Thyroid gland (tissue), 4 donors: Measurements from ENCODE around the gene ALOX15B. TPM values are rescaled to one million over a fixed set of nuclear protein-coding genes. Genes with fewer than 3 reads are reported as not detected.

Experiments used
- DNase-seq, 2 donors: peaks; one replicate each; pipeline ENCODE4 v3.0.0-alpha.2; 2019
- H3K27ac ChIP-seq, 3 donors: fragments of 200-600 bp; sonication (generic); 1 replicate in 2 of 3; 2 replicates in 1 of 3; pipeline ENCODE4 v1.5.1; 2016 to 2019; ENCODE audit warnings: mild to moderate bottlenecking in 1 of 3, moderate library complexity in 1 of 3
- H3K27me3 ChIP-seq: fragments of 200-600 bp; sonication (generic); one replicate; pipeline ENCODE4 v1.5.1; 2019
- H3K36me3 ChIP-seq, 2 donors: fragments of 200-600 bp; sonication (generic); one replicate each; pipeline ENCODE4 v1.5.1; 2016 to 2019
- H3K4me1 ChIP-seq, 2 donors: fragments of 200-600 bp; sonication (generic); one replicate each; pipeline ENCODE4 v1.5.1; 2017 to 2019
- H3K4me3 ChIP-seq, 3 donors: fragments of 200-600 bp; sonication (generic); replicated peaks in 1 of 3; 1 replicate in 2 of 3; 2 replicates in 1 of 3; pipeline ENCODE4 v1.5.1; 2016; ENCODE audit warnings: mild to moderate bottlenecking in 1 of 3
- H3K9me3 ChIP-seq: fragments of 200-600 bp; sonication (generic); one replicate; pipeline ENCODE4 v1.5.1; 2017
- POLR2A ChIP-seq, 2 donors: fragments of 450-650 bp; IDR thresholded peaks; one replicate each; pipeline ENCODE4 v1.6.1; 2017; ENCODE audit warnings: antibody characterized with exemption in 2 of 2, mild to moderate bottlenecking in 2 of 2, moderate library complexity in 1 of 2
- WGBS, 2 donors: methylation state at CpG; one replicate each; pipeline ENCODE4 v1.1.5; 2017; 5-methylcytosine and 5-hydroxymethylcytosine counted together
- intact Hi-C: fragments of 100-400 bp; cut with DNase I; formaldehyde crosslinking; loops from one replicate; pipeline ENCODE4 v1.15.1; 2023
- total RNA-seq, 4 donors: library from RNA; depleted of rRNA; stranded (reverse); fragments of >200 nt; gene quantifications; one replicate each; pipeline ENCODE4 v1.2.3, GENCODE V29; 2016
- TF ChIP-seq, protein P1 (sequence below), 6 experiments: fragments of 200-600 bp in 3 of 6; fragments of 450-650 bp in 3 of 6; sonication (generic) in 3 of 6; IDR thresholded peaks; one replicate each; pipeline ENCODE4 v1.5.1; 2016 to 2019; ENCODE audit warnings: antibody characterized with exemption in 6 of 6, mild to moderate bottlenecking in 2 of 6, inconsistent platforms in 1 of 6, moderate library complexity in 1 of 6

The ALOX15B gene
- total RNA-seq, 4 donors from 2014 or later: 0.67 to 3.3 (median 1.1) TPM

GRCh38 chr17:7993972-7994589 is 44.8 kb upstream of the ALOX15B start:
- intact Hi-C loops: loop anchor here (5.0 to 10.0 kb wide), 2 partner anchors 82 to 249 kb away; no protein-coding TSS in a partner anchor

DNA sequence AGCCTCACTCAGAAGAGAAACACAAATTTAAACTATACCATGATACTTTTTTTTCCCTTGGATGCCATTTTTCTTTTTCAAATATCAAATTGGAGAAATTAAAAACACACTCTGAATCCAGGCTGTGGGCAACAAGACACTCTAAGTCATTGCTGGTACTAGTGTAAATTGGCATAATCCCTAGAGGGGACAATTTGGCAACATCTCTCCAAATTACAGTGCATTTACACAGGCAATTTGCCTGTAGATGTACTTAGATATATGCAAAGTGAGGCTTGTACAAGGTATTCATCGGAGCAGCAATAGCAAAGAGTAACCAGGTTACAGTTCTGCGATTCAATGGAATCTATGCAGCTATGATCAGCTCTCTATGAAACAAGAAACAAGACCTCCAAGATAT is 43.1 kb upstream of the ALOX15B start:
- TF ChIP-seq, protein P1, sequence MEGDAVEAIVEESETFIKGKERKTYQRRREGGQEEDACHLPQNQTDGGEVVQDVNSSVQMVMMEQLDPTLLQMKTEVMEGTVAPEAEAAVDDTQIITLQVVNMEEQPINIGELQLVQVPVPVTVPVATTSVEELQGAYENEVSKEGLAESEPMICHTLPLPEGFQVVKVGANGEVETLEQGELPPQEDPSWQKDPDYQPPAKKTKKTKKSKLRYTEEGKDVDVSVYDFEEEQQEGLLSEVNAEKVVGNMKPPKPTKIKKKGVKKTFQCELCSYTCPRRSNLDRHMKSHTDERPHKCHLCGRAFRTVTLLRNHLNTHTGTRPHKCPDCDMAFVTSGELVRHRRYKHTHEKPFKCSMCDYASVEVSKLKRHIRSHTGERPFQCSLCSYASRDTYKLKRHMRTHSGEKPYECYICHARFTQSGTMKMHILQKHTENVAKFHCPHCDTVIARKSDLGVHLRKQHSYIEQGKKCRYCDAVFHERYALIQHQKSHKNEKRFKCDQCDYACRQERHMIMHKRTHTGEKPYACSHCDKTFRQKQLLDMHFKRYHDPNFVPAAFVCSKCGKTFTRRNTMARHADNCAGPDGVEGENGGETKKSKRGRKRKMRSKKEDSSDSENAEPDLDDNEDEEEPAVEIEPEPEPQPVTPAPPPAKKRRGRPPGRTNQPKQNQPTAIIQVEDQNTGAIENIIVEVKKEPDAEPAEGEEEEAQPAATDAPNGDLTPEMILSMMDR (IDR thresholded peaks at IDR 0.05): no peak
- intact Hi-C loops: loop anchor here (10.0 kb wide), 1 partner anchor 251 kb away; no protein-coding TSS in a partner anchor
- no peak overlapping the region for H3K4me3 ChIP-seq
- no peaks in the 10 kb centered on the region for H3K9me3 ChIP-seq
- 89 to 93% methylated on average over 2 of the region's 2 CpGs for WGBS, 2 donors
- H3K27me3 ChIP-seq: no peaks in the 10 kb centered on the region
- H3K36me3 ChIP-seq: no peaks in the 10 kb centered on the region
- no peaks in the 10 kb centered on the region for H3K4me1 ChIP-seq
- H3K27ac ChIP-seq: no peak overlapping the region
- DNase-seq: no peak

More at GRCh38 chr17:7993972-7994589, 44.8 kb upstream of the ALOX15B start:
- DNase-seq: no peak
- Histone ChIP-seq H3K27ac (no peak overlapping the region), H3K27me3 (no peaks in the 10 kb centered on the region), H3K36me3 (no peaks in the 10 kb centered on the region), H3K4me1 (no peaks in the 10 kb centered on the region), H3K9me3 (no peaks in the 10 kb centered on the region), H3K4me3 (no peak overlapping the region)
- 87 to 88% methylated on average over 27 of the region's 27 CpGs for WGBS, 2 donors
- TF ChIP-seq, protein P1 (IDR thresholded peaks at IDR 0.05): no peak
- no peak for TF ChIP-seq POLR2A (IDR thresholded peaks at IDR 0.05)

DNA sequence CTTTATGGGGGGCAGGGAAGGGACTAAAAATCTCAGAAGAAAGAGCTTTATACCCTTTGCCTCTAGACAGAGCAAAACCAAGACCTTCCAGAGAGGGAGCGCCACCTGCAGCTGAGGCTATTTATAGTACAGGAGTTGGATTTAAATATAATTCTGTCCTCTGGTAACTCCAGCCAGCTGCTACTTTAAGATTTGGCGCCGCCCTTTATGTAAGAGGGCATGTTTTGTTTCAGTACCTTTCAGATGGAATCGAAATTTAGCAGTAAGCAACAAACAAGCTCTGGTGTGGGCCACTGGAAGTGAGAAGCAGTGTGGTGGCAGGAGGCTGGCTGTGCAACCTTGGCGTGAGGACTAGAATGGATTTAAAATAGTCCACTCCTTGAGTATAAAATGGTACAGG is 41.7 kb upstream of the ALOX15B start:
- Histone ChIP-seq H3K27me3 (no peaks in the 10 kb centered on the region), H3K4me1 (peaks cover 0 to under 1% of the 10 kb centered on the region in 2 donors), H3K27ac (no peak overlapping the region), H3K36me3 (no peaks in the 10 kb centered on the region), H3K4me3 (no peak overlapping the region), H3K9me3 (no peaks in the 10 kb centered on the region)
- 36 to 43% methylated on average over 5 of the region's 5 CpGs for WGBS, 2 donors
- DNase-seq: peak in 1 of 2 donors; percentile 24
- intact Hi-C loops: loop anchor here (10.0 kb wide), 1 partner anchor 252 kb away; no protein-coding TSS in a partner anchor
- TF ChIP-seq, protein P1 (IDR thresholded peaks at IDR 0.05): peak in 1 of 6 experiments; percentile 35
- TF ChIP-seq POLR2A (IDR thresholded peaks at IDR 0.05): no peak

GRCh38 chr17:8001976-8002720 is 36.7 kb upstream of the ALOX15B start, which contains the start of gene GUCY2D:
Gene GUCY2D (plus strand): TSS chr17:8002615. CDS start chr17:8003048, 433 bp downstream.
- no peak for DNase-seq
- H3K4me3 ChIP-seq: no peak within 1 kb of the TSS
- H3K9me3 ChIP-seq: no peaks in the 10 kb centered on the region
- 24 to 27% methylated on average over 11 to 18 of the region's 18 CpGs for WGBS, 2 donors
- peaks cover 6 to 15% of the 10 kb centered on the region in 2 donors for H3K4me1 ChIP-seq
- peaks cover 17% of the 10 kb centered on the region for H3K27me3 ChIP-seq
- H3K27ac ChIP-seq: no peak within 1 kb of the TSS
- intact Hi-C loops: no loop called here
- no peaks in the 10 kb centered on the region for H3K36me3 ChIP-seq
- TF ChIP-seq, protein P1 (IDR thresholded peaks at IDR 0.05): no peak
- TF ChIP-seq POLR2A (IDR thresholded peaks at IDR 0.05): no peak
